ENCODE data around the gene PCDH9. TPM values are rescaled to one million over a fixed set of nuclear protein-coding genes. Genes with fewer than 3 reads are reported as not detected.

Gene PCDH9
- total RNA-seq, 1 donor from 2014 or later, result 1.7 TPM

DNA sequence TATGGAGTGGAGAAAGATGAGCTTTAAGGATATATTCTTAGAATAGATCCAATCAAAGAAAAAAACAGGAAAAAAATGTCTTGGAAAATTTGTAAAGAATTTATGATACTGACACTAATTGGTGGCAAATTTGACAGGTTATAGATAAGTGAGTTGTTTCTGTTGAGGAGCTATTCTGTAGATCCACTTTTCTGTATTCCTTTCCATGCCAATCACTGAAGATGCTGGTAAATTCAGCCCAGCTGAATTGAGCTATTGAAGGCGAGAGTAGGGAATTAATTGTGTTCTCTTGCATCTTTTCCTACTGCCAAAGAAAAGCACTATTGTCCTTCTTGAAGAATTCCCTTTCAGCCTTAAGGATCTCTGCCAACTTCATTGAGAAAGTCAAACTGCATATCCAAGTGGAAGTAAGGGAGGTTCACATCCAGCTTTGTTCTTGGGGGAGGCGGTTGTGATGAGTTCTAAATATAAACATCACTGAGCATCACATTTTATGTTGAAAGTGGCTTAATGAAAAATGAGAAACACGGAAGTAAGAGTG, 113.1 kb downstream of the PCDH9 start:
- peaks cover 2% of the 10 kb centered on the region for H3K9me3 Mint-ChIP-seq (ENCODE audit: low read depth)
- no peak overlapping the region for H3K27ac Mint-ChIP-seq
- H3K4me3 Mint-ChIP-seq (ENCODE audit: low read depth), result no peak overlapping the region
- DNase-seq (ENCODE audit: low spot score, unreplicated experiment), result no peak
- H3K4me1 Mint-ChIP-seq (ENCODE audit: low read depth), result peaks cover 3% of the 10 kb centered on the region
- H3K36me3 Mint-ChIP-seq (ENCODE audit: insufficient read depth), result no peaks in the 10 kb centered on the region
- TF ChIP-seq, protein P1, sequence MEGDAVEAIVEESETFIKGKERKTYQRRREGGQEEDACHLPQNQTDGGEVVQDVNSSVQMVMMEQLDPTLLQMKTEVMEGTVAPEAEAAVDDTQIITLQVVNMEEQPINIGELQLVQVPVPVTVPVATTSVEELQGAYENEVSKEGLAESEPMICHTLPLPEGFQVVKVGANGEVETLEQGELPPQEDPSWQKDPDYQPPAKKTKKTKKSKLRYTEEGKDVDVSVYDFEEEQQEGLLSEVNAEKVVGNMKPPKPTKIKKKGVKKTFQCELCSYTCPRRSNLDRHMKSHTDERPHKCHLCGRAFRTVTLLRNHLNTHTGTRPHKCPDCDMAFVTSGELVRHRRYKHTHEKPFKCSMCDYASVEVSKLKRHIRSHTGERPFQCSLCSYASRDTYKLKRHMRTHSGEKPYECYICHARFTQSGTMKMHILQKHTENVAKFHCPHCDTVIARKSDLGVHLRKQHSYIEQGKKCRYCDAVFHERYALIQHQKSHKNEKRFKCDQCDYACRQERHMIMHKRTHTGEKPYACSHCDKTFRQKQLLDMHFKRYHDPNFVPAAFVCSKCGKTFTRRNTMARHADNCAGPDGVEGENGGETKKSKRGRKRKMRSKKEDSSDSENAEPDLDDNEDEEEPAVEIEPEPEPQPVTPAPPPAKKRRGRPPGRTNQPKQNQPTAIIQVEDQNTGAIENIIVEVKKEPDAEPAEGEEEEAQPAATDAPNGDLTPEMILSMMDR (IDR thresholded peaks at IDR 0.05; ENCODE audit: unreplicated experiment), result no peak
- H3K27me3 Mint-ChIP-seq, result no peaks in the 10 kb centered on the region

DNA sequence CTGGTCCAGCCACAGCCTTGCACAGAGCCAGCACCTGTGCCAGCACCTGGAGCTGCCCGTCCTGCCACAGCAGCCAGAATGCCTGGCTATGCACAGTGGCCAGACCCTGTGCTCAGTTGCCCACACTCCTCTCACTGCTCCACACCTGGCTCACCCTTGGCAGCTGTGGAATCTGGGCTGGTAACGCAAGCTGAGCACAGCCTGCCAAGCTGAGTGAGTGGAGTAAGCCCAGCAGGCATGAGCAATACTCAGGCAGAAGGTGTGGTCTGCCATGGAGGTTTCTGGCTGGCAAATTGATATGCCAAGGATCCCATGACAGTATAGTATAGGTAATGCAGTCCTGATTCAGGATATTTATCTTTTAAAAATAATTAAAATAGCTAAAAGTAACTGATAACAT, 122.2 kb downstream of the PCDH9 start:
- H3K9me3 Mint-ChIP-seq (ENCODE audit: low read depth), result peaks cover 9% of the 10 kb centered on the region
- TF ChIP-seq, protein P1 (IDR thresholded peaks at IDR 0.05; ENCODE audit: unreplicated experiment), result no peak
- peaks cover 1% of the 10 kb centered on the region for H3K36me3 Mint-ChIP-seq (ENCODE audit: insufficient read depth)
- H3K4me1 Mint-ChIP-seq (ENCODE audit: low read depth), result no peaks in the 10 kb centered on the region
- no peak overlapping the region for H3K4me3 Mint-ChIP-seq (ENCODE audit: low read depth)
- no peak for DNase-seq (ENCODE audit: low spot score, unreplicated experiment)
- H3K27ac Mint-ChIP-seq, result no peak overlapping the region
- H3K27me3 Mint-ChIP-seq, result no peaks in the 10 kb centered on the region

DNA sequence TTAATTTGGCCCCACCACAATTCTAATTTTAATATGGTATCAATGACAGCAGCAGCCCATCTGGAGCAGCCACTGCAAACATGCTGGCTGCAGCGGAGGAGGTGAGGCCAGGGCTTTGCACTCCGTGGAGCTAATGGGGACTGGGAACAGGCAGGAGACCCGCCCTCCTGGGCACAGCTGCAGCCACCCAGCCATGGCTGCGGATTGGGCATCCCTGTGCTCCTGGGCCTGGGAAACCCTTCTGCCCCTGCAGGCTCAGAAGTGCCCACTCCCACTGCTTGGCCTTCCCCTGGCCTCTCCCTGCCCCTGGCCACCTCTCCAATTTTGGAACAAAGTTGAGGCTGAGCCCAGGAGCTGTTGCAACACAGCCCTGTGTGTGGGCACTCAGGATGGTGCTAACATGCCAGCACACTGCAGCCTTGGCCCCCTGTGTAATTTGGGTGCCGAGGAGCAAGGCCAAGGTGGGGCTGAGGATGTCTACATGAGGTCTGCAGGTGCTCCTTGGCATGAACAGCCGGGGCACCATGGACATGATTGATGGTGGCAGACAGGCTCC, 123.6 kb downstream of the PCDH9 start:
- H3K36me3 Mint-ChIP-seq (ENCODE audit: insufficient read depth), result no peaks in the 10 kb centered on the region
- no peak for DNase-seq (ENCODE audit: low spot score, unreplicated experiment)
- H3K27ac Mint-ChIP-seq, result no peak overlapping the region
- H3K4me1 Mint-ChIP-seq (ENCODE audit: low read depth), result peaks cover 3% of the 10 kb centered on the region
- no peak overlapping the region for H3K4me3 Mint-ChIP-seq (ENCODE audit: low read depth)
- H3K27me3 Mint-ChIP-seq, result no peaks in the 10 kb centered on the region
- H3K9me3 Mint-ChIP-seq (ENCODE audit: low read depth), result peaks cover 3% of the 10 kb centered on the region
- TF ChIP-seq, protein P1 (IDR thresholded peaks at IDR 0.05; ENCODE audit: unreplicated experiment), result no peak

DNA sequence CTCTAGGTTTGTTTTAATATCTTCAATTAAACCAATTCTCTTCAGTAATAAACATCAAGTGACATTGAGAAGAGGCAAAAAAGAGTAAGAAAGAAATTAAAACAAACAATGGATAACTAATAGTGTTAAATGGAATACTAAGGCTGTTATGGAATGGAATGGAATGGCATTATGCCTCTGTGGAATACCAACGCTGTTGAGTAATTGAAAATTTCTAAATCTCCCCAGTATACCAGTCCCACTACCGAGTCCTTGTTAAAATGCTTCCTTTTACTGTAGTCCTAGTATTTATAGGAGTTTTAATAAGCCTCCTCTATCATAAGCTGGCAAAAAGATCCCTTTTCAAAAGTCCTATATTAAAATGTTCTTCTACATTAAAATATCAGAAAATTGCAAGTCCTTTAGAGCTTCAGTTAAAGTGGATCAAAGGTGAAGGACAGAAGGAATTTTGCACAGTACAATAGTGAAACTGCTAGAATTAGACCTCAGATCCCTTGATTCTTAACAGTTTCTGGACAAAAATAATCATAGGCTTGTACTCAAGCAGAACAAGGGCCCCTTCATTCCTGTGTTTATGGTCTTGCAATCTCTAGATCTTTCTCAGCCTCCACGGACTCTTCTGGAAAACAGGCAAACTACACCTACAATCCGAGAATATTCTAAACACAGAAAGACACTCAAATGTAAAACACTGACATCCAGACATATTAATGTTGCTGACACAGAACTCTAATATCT, 128.2 kb downstream of the PCDH9 start:
- peaks cover 11% of the 10 kb centered on the region for H3K4me1 Mint-ChIP-seq (ENCODE audit: low read depth)
- H3K36me3 Mint-ChIP-seq (ENCODE audit: insufficient read depth), result no peaks in the 10 kb centered on the region
- H3K9me3 Mint-ChIP-seq (ENCODE audit: low read depth), result peaks cover 3% of the 10 kb centered on the region
- H3K27me3 Mint-ChIP-seq, result no peaks in the 10 kb centered on the region
- H3K4me3 Mint-ChIP-seq (ENCODE audit: low read depth), result no peak overlapping the region
- TF ChIP-seq, protein P1 (IDR thresholded peaks at IDR 0.05; ENCODE audit: unreplicated experiment), result no peak
- H3K27ac Mint-ChIP-seq, result peak overlapping the region; percentile 71
- no peak for DNase-seq (ENCODE audit: low spot score, unreplicated experiment)

DNA sequence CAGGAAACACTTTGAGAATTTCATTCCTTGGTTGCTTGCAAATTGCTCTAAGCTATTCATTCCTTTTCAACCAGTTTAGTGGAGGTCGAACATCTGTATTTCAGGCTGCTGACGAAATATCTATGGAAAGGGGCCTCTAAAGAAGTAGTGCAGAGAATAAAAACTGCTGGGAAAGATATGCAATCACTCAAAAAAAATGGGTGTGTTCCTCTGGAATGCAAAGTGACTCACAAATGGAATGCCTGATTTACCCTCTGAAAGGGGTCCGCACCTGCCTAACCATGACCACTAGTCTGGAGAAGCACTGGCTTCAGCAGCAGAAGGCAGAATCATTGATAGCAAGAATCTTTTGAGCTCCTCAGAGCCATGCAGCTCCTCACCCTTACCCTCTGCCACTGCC, 129.4 kb downstream of the PCDH9 start:
- no peaks in the 10 kb centered on the region for H3K36me3 Mint-ChIP-seq (ENCODE audit: insufficient read depth)
- no peaks in the 10 kb centered on the region for H3K27me3 Mint-ChIP-seq
- peaks cover 3% of the 10 kb centered on the region for H3K9me3 Mint-ChIP-seq (ENCODE audit: low read depth)
- H3K4me3 Mint-ChIP-seq (ENCODE audit: low read depth), result no peak overlapping the region
- H3K4me1 Mint-ChIP-seq (ENCODE audit: low read depth), result peaks cover 11% of the 10 kb centered on the region
- TF ChIP-seq, protein P1 (IDR thresholded peaks at IDR 0.05; ENCODE audit: unreplicated experiment), result no peak
- no peak for DNase-seq (ENCODE audit: low spot score, unreplicated experiment)
- peak overlapping the region; percentile 30 for H3K27ac Mint-ChIP-seq
